Measurements from ENCODE around the gene LRP1B.
"Not testable (repeated sequence)": the region's sequence is repeated elsewhere in the genome, so short reads cannot be mapped to it uniquely, and the experiment has no call there.

The LRP1B gene

DNA sequence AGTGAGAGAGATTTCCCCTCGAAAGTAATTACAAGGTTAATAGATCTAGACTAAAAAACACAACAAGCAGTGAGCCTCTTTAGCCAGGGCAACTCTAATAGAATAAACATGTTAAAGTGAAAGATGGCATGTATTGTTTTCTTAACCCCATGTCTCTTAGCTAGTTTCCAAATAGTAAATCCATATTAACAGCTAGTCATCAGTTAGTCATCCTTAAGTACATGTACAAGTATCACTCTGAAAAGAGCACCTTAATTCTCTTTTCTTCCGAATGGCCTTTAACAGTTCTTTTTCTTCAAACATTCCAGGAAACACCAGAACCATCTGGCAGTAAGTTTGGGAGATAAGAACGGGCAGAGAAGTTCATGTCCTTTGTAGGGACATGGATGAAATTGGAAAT lies 1480.0 kb downstream of the LRP1B start:
- DNase-seq (ENCODE audit: low read depth): no peak
- H3K4me3 ChIP-seq (ENCODE audit: low read depth, low read length): no peak overlapping the region
- TF ChIP-seq, protein P1, sequence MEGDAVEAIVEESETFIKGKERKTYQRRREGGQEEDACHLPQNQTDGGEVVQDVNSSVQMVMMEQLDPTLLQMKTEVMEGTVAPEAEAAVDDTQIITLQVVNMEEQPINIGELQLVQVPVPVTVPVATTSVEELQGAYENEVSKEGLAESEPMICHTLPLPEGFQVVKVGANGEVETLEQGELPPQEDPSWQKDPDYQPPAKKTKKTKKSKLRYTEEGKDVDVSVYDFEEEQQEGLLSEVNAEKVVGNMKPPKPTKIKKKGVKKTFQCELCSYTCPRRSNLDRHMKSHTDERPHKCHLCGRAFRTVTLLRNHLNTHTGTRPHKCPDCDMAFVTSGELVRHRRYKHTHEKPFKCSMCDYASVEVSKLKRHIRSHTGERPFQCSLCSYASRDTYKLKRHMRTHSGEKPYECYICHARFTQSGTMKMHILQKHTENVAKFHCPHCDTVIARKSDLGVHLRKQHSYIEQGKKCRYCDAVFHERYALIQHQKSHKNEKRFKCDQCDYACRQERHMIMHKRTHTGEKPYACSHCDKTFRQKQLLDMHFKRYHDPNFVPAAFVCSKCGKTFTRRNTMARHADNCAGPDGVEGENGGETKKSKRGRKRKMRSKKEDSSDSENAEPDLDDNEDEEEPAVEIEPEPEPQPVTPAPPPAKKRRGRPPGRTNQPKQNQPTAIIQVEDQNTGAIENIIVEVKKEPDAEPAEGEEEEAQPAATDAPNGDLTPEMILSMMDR (IDR thresholded peaks at IDR 0.05; ENCODE audit: low read depth, low read length, missing control alignments): no peak

DNA sequence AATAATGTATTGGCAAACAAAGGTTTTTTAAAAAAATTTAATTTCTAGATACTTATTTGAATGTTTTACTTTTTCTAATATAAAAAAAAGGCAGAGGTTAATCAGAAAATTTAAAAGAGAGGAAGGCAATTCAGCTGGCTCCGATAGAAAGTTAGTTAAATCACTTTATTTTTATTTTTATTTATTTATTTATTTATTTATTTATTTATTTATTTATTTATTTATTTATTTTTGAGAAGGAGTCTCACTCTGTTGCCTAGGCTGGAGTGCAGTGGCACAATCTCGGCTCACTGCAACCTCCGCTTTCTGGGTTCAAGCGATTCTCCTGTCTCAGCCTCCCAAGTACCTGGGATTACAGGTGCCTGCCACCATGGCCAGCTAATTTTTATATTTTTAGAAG lies 1480.7 kb downstream of the LRP1B start:
- not testable (repeated sequence) for DNase-seq (ENCODE audit: low read depth); H3K4me3 ChIP-seq (ENCODE audit: low read depth, low read length)

GRCh38 chr2:140648393-140648792 lies 1482.4 kb downstream of the LRP1B start:
- DNase-seq (ENCODE audit: low read depth): no peak
- TF ChIP-seq, protein P1 (IDR thresholded peaks at IDR 0.05; ENCODE audit: low read depth, low read length, missing control alignments): no peak
- H3K4me3 ChIP-seq (ENCODE audit: low read depth, low read length): no peak overlapping the region

GRCh38 chr2:140643761-140644187 lies 1487.0 kb downstream of the LRP1B start:
- TF ChIP-seq, protein P1 (IDR thresholded peaks at IDR 0.05; ENCODE audit: low read depth, low read length, missing control alignments): no peak
- H3K4me3 ChIP-seq (ENCODE audit: low read depth, low read length): no peak overlapping the region
- no peak for DNase-seq (ENCODE audit: low read depth)

GRCh38 chr2:140641163-140641562 lies 1489.7 kb downstream of the LRP1B start:
- H3K4me3 ChIP-seq (ENCODE audit: low read depth, low read length): no peak overlapping the region
- no peak for DNase-seq (ENCODE audit: low read depth)
- TF ChIP-seq, protein P1 (IDR thresholded peaks at IDR 0.05; ENCODE audit: low read depth, low read length, missing control alignments): no peak

DNA sequence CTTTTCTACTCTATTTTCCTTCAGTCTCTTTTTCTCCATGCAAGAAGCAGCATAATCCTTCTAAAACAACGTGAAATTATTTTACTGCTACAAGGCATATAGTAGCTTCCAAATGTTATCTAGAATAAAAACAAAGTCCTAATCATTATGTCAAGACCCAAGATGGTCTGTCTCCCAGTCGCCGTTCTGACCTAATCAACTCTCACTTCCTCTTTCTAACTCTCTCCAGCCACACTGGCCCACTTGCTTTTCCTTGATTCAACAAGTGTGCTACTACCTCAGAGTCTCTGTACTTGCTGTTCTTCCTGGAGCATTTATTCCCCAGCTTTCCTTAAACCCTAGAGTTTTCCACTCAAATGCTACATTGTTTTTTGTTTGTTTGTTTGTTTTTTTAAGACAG lies 1491.2 kb downstream of the LRP1B start:
- TF ChIP-seq, protein P1 (IDR thresholded peaks at IDR 0.05; ENCODE audit: low read depth, low read length, missing control alignments): no peak
- no peak overlapping the region for H3K4me3 ChIP-seq (ENCODE audit: low read depth, low read length)
- no peak for DNase-seq (ENCODE audit: low read depth)

- no peak for DNase-seq (ENCODE audit: low read depth)
- TF ChIP-seq, protein P1 (IDR thresholded peaks at IDR 0.05; ENCODE audit: low read depth, low read length, missing control alignments): no peak
- no peak overlapping the region for H3K4me3 ChIP-seq (ENCODE audit: low read depth, low read length)
Observed at GRCh38 chr2:140630557-140630956, 1500.3 kb downstream of the LRP1B start.

DNA sequence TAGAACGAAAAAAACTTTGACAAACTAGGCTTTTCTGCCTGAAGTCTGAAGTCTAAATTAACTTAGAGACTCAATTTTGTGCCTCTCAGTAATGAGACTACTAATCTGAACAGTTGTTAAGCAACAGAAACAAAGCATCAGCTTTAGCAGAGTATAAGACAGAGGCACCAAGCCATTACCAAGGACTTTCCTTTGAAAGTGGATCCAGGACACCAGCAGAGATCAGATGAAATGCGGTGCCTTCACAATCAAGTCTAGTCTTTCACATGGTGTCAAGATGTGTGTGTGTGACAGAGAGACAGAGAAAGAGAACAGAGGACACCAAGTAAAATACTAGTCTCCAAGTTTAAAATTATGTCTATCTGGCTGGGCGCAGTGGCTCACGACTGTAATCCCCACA lies 1502.9 kb downstream of the LRP1B start:
- H3K4me3 ChIP-seq (ENCODE audit: low read depth, low read length): no peak overlapping the region
- TF ChIP-seq, protein P1 (IDR thresholded peaks at IDR 0.05; ENCODE audit: low read depth, low read length, missing control alignments): no peak
- DNase-seq (ENCODE audit: low read depth): no peak

Measured in GM12864 (cell line).